ENCODE data around the gene TSPAN16. TPM values are rescaled to one million over a fixed set of nuclear protein-coding genes. Genes with fewer than 3 reads are reported as not detected.
"Not testable (repeated sequence)": the region's sequence is repeated elsewhere in the genome, so short reads cannot be mapped to it uniquely, and the experiment has no call there.

Gene TSPAN16
- total RNA-seq, 1 experiment from 2014 or later: not detected

DNA sequence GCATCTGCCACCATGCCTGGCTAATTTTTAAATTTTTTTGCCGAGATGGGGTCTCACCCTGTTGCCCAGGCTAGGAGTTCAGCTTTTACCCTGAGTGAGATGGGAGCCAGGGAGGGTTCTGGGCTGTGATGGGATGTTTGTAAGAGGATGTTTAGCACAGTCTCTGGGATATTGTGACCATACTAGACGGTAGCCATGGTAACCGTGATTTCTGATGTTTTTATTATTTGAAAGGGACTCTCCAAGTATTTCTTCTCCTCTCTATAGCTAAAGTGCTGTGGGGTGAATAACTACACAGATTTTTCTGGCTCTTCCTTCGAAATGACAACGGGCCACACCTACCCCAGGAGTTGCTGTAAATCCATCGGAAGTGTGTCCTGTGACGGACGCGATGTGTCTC, 10.4 kb downstream of the TSPAN16 start:
- no peak for DNase-seq
- Histone ChIP-seq H3K4me2 (no peak overlapping the region), H3K36me3 (ENCODE audit: low read depth) (no peaks in the 10 kb centered on the region), H3K79me2 (ENCODE audit: low read depth) (no peaks in the 10 kb centered on the region), H2AFZ (no peak overlapping the region), H3K27ac (no peak overlapping the region), H3K4me1 (replicated peaks; ENCODE audit: insufficient read depth) (no peaks in the 10 kb centered on the region), H3K9me2 (ENCODE audit: insufficient read depth) (no peaks in the 10 kb centered on the region), H3K27me3 (ENCODE audit: insufficient read depth, low read depth) (no peaks in the 10 kb centered on the region), H3F3A (ENCODE audit: insufficient read depth, low read depth) (no peaks in the 10 kb centered on the region), H3K4me3 (no peak overlapping the region), H3K9me3 (ENCODE audit: insufficient read depth, low read depth) (no peaks in the 10 kb centered on the region), H4K20me1 (ENCODE audit: insufficient read depth) (no peaks in the 10 kb centered on the region)
- TF ChIP-seq EZH2 (IDR thresholded peaks at IDR 0.05; ENCODE audit: low read depth): no peak
- TF ChIP-seq, protein P1, sequence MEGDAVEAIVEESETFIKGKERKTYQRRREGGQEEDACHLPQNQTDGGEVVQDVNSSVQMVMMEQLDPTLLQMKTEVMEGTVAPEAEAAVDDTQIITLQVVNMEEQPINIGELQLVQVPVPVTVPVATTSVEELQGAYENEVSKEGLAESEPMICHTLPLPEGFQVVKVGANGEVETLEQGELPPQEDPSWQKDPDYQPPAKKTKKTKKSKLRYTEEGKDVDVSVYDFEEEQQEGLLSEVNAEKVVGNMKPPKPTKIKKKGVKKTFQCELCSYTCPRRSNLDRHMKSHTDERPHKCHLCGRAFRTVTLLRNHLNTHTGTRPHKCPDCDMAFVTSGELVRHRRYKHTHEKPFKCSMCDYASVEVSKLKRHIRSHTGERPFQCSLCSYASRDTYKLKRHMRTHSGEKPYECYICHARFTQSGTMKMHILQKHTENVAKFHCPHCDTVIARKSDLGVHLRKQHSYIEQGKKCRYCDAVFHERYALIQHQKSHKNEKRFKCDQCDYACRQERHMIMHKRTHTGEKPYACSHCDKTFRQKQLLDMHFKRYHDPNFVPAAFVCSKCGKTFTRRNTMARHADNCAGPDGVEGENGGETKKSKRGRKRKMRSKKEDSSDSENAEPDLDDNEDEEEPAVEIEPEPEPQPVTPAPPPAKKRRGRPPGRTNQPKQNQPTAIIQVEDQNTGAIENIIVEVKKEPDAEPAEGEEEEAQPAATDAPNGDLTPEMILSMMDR (conservative IDR thresholded peaks at IDR 0.05): no peak
- CTCF ChIA-PET: no interaction called here
- POLR2A ChIA-PET (ENCODE audit: unreplicated experiment): no interaction called here
- BruUV-seq (replicated peaks): no TSS peak
- intact Hi-C loops (cut with micrococcal nuclease; ENCODE audit: unreplicated experiment): no loop called here

DNA sequence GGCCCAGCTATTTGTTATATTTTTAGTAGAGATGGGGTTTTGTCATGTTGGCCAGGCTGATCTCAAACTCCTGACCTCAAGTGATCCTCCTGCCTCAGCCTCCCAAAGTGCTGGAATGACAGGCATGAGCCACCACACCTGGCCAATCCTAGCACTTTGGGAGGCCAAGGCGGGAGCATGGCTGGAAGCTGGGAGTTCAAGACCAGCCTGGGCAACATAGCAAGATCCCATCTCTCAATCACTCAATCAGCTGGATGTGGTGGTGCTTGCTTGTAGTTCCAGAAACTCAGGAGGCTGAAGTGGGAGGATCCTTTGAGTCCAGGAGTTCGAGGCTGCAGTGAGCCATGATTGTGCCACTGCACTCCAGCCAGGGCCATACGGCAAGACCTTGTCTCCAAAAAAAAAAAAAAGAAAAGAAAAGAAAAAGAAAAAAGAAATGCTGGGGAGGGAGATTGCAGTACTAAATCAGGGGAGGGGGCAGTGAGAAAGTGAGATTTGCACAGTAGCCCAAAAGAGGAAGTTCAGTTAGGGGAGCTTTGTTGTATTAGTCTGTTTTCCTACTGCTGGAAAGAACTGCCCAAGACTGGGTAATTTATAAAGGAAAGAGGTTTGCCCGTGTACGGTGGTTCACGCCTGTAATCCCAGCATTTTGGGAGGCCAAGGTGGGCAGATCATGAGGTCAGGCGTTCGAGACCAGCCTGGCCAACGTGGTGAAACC, 24.5 kb downstream of the TSPAN16 start:
- H3K36me3 ChIP-seq (ENCODE audit: low read depth); H4K20me1 ChIP-seq (ENCODE audit: insufficient read depth); DNase-seq; H3K9me3 ChIP-seq (ENCODE audit: insufficient read depth, low read depth); POLR2A ChIA-PET (ENCODE audit: unreplicated experiment); H2AFZ ChIP-seq; H3K27ac ChIP-seq; H3K27me3 ChIP-seq (ENCODE audit: insufficient read depth, low read depth); intact Hi-C loops (cut with micrococcal nuclease; ENCODE audit: unreplicated experiment); BruUV-seq (replicated peaks); H3K79me2 ChIP-seq (ENCODE audit: low read depth); H3K9me2 ChIP-seq (ENCODE audit: insufficient read depth); H3K4me3 ChIP-seq: not testable (repeated sequence)
- Histone ChIP-seq H3K4me1 (replicated peaks; ENCODE audit: insufficient read depth) (peaks cover 63% of the 10 kb centered on the region), H3K4me2 (0 out of 2 replicates have a peak overlapping the region, but pooled peaks have one; percentile 80), H3F3A (ENCODE audit: insufficient read depth, low read depth) (peaks cover 66% of the 10 kb centered on the region)
- CTCF ChIA-PET: interaction anchor here (0.6 kb wide), 2 partner anchors 52 to 233 kb away, joined by 3 read pairs; no protein-coding TSS in a partner anchor

DNA sequence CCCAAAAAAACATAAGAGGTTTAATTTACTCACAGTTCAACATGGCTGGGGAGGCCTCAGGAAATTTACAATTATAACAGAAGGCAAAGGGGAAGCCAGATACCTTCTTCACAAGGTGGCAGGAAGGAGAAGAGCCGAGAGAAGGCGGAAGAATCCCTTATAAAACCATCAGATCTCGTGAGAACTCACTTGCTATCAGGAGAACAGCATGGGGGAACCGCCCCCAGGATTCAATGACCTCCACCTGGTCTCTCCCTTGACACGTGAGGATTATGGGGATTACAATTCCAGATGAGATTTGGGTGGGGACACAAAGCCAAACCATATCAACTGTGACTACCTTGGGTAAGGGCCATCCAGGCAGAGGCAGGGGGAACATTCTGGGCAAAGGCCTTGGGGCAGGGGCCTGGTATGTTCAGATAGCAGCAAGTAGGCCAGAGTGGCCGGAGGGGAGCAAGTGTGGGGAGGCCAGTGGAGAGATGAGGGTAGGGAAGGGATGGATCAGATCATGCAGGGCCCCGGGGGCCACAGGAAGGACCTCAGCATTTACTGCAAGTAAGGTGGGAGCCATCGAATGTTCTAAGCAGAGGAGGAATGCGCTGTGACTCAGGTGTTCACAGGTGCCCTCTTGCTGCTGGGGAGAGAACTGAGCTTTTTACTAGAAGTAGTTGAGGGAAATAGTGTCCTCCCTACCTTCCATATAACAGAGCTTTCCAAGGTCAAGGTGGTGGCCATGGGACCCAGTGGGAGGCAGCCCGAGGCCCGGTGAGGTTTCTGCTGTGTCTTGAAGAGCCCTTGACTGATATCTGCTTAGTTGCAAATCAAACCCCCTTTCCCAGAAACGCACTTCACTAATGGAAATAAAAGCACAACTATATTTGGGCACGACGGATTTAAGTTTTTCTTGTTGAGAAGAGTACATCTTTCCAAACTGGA, 25.5 kb downstream of the TSPAN16 start:
- no peak for DNase-seq
- peaks cover 64% of the 10 kb centered on the region for H3K4me1 ChIP-seq (replicated peaks; ENCODE audit: insufficient read depth)
- no peaks in the 10 kb centered on the region for H3K9me3 ChIP-seq (ENCODE audit: insufficient read depth, low read depth)
- H3K36me3 ChIP-seq (ENCODE audit: low read depth): no peaks in the 10 kb centered on the region
- intact Hi-C loops (cut with micrococcal nuclease; ENCODE audit: unreplicated experiment): no loop called here
- H3K9me2 ChIP-seq (ENCODE audit: insufficient read depth): no peaks in the 10 kb centered on the region
- H2AFZ ChIP-seq: no peak overlapping the region
- no peak overlapping the region for H3K4me2 ChIP-seq
- no peaks in the 10 kb centered on the region for H3K27me3 ChIP-seq (ENCODE audit: insufficient read depth, low read depth)
- H3K27ac ChIP-seq: no peak overlapping the region
- ChIA-PET POLR2A (ENCODE audit: unreplicated experiment) (no interaction called here), CTCF (interaction anchor here (0.6 kb wide), 1 partner anchor 234 kb away, joined by 3 read pairs; no protein-coding TSS in a partner anchor)
- no TSS peak for BruUV-seq (replicated peaks)
- H4K20me1 ChIP-seq (ENCODE audit: insufficient read depth): no peaks in the 10 kb centered on the region
- no peaks in the 10 kb centered on the region for H3K79me2 ChIP-seq (ENCODE audit: low read depth)
- no peak overlapping the region for H3K4me3 ChIP-seq
- peaks cover 70% of the 10 kb centered on the region for H3F3A ChIP-seq (ENCODE audit: insufficient read depth, low read depth)
- no peak for TF ChIP-seq EZH2 (IDR thresholded peaks at IDR 0.05; ENCODE audit: low read depth)
- TF ChIP-seq, protein P1 (conservative IDR thresholded peaks at IDR 0.05): no peak

Measured in PC-9 (cell line).